ENCODE results near the gene CHID1.

Gene CHID1

DNA sequence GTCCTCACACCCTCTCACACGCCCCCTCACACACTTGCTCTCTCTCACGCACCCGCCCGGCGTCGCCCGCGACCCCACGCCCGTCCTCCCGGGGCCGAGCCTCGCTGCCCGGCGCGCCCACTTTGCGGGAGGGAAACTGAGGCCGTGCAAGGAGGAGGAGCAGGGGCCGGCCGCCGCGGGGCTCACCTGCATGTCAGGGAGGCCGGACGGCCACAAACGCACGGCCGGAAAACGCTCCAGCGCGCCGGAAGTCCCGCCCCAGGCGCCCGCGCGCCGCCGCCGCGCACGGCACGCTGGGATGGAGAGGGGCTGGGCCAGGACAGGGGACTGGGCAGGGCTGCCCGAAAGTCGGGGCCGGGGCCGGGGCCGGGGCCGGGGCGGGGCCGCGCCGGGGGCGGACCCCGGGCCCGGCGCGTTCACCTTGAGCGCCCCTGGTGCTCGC is at the start of gene CHID1:
TSS of gene CHID1 (minus strand) at position 222 of the 442 bp plus-strand sequence. CDS start 5,994 bp downstream, outside the sequence.
- DNase-seq (ENCODE audit: low read depth), result peak; percentile 74

DNA sequence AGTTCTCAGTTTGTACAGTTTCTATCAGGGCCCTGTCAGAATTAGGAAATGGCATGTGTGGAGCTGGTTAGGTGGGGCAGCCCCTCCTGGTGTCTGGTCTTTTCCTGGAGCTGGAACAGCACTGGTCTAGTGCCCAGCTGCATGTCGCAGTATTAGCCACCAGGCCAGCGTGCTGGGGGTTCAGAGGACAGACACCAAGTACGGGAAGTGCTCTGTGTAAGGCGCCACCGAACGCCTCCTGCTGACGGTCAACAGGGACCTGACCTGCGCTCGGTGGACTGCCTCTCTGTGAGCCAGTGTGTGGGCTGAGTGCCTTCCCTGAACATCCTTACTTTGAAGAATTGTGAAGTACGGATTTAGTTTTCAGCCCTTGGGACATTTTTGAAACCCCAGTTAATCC is 49.0 kb upstream of the CHID1 start:
- DNase-seq (ENCODE audit: low read depth), result no peak

DNA sequence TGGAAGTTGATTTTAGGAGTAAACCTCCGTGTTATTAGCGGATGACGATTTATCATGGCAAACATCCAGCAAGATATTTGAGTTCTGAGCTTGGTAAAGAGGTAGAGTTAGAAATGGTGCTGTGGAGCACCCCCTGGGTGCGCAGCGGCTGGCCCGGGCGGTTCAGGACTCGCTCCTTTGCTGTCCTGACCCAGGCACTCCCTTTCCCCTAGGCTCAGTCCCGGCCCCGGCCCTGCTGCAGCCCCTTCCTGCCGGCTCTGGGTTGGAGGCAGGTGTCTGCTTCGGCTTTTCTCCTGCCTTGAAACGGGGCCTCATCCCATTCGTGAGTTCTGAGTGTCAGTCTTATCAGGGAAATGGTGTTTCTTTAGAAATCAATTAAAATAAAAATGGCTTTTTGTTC is 48.4 kb upstream of the CHID1 start:
- no peak for DNase-seq (ENCODE audit: low read depth)

DNA sequence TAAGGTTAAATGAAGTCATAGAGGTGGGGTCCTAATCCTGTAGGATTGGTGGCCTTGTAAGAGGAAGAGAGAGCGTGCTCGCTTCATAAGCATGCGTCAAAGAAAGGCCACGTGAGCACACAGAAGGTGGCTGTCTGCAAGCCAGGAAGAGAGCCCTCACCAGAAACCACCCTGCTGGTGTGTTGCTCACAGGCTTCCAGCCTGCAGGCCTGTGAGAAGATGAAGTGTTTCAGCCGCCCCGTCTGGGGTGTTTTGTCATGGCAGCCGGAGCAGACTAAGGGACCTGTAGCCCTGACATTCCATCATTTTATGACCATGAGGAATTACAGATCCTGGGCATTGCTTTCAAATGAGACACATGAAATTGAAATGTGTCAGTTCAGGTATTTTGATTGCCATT is 47.5 kb upstream of the CHID1 start:
- no peak for DNase-seq (ENCODE audit: low read depth)

DNA sequence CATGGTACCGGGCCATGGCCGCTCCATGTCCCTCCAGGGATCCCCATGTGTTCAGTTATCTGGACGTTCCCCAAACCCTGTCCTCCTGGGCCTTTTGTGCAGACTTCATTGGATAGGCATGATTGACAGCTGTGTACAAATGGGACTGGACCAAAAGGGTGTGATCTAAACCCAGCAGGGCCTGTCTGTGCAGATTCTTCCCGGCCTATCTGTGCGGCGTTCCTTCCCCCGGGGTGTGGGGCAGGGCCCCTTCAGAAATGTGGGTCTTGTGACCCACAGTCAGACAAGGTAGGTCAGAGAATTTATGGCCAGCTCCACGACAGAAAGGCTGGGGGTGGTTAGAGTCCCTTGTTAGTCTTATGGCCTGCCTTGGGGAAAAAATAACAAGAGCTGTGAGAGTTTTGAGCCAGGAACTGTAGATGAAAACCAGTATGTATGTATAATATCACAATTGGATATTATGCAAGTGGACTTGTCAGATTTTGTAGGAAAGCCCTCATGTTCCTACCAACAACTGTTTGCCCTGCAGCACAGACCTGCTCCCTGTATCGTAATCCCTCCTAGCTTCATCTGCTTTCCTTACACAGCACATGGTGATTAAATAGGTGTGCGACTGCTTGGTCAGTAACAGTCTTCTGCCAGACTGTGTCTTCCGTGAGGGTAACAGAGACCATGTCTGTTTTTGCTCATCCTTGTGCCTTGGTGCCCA is 46.8 kb upstream of the CHID1 start:
- DNase-seq (ENCODE audit: low read depth), result no peak

DNA sequence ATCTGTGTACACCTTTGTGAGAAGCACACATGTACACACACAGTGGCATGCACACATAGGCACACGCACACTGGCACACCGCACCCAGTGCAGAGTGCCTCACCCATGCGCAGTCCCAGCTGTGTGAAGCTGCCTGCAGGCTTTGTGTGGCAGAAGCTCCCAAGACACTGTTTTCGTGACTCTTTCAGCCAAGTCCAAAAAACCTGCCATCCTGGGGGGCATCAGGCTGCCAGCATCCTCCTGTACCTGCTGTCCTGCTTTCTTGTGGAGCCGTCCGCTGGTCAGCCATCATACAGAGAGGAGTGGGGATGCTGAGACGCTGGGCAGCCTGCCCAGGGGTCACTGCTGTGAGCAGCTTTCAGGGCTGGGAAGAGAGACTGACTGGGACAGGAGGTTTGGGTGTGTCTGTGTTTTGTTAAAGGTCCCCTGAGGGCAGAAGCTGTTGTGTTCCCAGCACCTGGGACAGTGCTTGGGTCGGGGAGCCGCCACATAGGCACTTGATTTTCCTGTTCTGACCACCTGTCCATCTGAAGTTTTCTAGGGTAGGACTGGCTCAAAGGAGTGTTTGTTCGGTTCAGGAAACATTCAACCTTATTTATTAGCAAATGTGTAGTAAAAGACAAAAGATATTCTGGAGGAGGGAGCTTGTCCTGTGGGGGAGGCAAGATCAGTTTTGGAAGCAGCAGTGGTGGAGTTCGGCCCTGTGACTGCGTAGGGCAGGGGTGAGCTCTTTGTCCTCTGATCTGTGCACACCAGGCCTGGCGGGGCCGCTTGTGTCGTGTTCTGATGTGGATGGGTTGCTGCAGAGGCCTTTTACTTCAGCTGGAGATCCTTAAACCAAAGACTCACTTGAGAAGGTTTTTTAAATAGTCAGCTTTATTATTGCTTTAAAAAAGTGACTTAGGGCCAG is 44.8 kb upstream of the CHID1 start:
- DNase-seq (ENCODE audit: low read depth), result no peak

DNA sequence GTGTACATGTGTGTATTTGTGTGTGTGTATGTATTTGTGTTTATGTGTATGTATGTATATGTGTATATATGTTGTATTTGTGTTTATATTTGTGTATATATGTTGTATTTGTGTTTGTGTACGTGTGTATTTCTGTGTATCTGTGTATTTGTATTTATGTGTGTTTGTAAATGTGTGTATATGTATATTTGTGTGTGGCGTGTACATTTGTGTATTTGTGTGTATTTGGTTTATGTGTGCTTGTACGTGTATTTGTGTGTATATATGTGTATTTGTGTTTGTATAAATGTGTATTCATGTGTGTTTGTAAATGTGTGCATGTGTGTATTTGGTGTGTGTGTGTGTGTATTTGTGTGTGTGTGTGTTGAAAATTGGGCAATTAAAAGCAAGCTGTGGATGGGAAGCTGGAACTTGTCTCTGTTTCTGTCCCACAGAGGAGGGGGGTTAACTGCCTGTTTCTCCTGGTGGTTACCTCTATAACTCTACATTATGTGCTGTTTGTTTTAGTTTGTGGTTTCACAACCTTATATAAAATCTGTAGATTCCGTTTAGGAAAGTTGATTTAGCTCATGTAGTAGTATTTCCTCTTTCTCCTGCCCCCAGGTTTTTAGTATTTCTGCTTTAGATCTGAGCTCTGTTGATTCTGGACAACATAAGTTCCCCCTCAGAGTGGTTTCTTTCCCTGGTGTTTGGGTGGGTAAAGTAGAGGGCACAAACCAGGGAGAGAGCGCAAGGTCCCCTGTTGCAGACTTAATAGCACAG is 44.0 kb upstream of the CHID1 start:
- DNase-seq (ENCODE audit: low read depth), result no peak

DNA sequence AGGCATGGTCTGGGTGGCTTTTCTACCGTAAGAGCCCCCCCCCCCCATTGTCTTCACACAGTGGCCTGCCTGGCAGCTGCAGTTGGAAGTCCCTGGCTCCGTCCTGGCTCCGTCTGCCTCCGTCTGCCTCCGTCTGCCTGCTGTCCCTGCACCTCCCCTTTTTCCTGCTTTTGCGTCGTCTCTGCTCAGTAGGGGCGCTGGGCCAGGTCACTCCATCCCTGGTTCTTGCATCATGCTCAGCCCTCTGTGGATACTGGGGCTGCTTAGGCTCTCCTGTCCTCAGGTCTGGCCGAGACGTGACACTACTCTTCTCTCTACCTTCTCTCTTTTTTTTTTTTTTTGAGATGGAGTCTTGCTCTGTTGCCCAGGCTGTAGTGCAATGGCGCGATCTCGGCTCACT is 42.9 kb upstream of the CHID1 start:
- DNase-seq (ENCODE audit: low read depth), result no peak

DNA sequence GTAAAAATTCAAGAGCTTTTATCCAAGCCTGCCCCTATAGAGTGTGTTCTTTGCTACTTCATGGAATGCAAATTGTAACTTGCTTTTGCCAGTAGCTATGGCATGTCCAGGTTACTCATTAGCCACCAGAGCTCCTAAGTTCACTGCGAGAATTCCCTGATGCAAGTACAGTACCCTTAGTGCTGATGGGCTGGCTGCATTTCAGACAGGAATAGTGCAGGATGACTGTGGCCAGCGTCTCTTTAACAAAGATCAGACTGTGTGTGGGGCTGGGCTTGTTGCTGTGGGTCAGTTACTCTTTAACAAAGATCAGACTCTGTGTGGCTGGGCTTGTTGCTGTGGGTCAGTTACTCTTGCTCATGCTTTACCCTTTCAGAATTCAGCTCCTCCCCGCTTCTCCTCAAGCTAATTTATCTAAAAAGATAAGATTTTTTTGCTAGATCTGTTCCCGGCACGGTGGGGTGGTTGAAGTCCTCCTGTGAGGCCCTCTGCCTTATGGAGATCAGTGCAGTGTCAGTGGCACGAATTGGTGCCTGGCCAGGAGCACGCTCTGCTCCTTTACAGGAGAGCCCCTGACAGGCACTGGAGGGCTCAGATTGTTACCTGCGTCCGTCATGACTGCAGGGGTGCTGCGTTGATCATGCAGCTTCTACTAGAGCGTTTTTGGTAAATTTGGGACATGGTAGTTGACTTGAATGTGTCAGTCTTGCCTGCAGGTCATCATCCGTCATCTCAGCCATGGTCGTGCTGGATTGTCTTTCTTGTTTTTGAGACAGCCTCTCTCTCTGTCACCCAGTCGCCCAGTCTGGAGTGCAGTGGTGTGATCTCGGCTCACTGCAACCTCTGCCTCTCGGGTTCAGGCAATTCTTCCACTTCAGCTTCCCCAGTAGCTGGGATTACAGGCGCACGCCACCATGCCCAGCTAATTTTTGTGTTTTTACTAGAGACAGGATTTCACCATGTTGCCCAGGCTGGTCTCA is 42.1 kb upstream of the CHID1 start:
- no peak for DNase-seq (ENCODE audit: low read depth)

DNA sequence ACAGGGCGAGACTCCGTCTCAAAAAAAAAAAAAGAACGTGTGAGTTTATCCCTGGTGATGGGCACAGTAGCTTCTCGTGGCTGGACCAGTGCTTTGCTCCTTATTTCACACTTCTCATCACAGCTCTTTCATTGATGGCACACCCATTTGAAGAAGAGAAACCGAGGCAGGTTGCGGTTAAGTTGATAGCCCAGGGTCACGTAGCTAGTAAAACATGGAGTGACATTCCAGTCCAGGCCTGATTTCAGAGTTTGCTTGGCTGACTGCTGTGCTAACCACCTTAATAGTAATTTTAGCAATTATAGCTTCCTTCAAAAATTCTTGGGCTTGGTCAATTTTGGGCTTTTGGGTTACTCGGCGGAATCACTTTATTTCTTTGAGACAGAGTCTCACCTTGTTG is 40.9 kb upstream of the CHID1 start:
- DNase-seq (ENCODE audit: low read depth), result no peak

DNA sequence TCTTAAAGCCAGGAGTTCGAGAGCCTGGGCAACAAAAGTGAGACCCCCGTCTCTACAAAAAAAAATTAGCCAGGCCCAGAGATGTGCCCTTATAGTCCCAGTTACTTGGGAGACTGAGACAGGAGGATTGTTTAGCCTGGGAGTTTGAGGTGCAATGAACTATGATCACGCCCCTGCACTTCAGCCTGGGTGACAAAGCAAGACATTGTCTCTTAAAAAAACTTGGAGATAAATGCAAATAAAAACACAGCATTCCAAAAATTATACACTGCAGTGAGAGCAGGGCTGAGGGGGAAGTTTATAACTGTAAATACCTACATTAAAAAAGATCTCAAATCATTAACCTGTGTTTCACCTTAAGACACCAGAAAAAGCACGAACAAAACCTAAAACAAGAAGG is 37.1 kb upstream of the CHID1 start:
- no peak for DNase-seq (ENCODE audit: low read depth)

DNA sequence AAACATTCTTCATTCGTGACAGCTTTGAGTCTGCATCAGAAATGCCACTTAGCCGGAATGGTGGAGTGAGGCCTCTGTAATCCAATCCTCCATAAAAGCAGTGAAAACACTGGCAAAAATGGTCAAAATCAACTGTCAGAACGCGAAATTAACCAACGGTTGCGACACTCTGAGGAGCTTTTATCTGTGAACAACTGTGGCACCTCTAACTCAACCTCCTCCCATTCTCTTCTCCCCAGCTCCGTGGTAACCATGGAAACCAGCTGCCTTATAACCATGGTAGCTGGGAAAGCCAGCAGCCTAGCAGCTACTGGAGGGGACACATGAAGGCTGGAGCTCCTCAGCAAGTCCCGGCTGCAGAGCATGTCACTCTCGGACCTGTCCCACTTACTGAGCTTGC is 35.4 kb upstream of the CHID1 start:
- DNase-seq (ENCODE audit: low read depth), result no peak

DNA sequence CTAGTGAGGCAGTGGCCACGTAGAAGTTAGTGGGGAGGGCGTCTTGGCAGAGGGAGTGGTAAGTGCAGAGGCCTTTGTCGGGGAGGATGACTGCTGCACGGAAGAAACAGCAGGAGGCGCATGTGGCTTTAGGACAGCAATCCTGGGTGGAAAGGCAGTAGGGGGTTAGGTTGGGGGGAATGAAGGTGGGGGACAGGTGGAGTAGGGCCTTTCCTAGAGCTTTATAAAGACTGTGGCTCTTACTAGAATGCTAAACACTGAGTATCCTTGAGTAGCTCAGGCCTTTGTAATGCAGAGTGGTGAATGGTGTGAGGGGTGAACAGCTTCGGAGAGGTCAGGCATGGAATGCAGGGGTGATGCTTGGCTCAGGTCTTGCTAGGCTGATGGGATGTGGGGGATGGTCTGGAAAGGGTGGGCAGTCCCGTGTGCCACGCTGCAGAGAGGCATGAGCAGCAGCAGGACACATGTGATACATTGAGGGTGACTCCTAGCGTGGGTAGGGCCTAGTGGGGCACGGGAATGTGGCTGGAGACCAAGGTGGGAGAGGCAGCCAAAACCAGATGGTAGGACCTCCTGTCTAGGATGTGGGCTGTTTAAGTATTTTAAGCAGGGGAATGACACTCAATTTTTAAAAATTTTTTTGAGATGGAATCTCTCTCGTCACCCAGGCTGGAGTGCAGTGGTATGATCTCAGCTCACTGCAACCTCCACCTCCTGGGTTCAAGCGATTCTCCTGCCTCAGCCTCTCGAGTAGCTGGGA is 34.3 kb upstream of the CHID1 start:
- DNase-seq (ENCODE audit: low read depth), result no peak

DNA sequence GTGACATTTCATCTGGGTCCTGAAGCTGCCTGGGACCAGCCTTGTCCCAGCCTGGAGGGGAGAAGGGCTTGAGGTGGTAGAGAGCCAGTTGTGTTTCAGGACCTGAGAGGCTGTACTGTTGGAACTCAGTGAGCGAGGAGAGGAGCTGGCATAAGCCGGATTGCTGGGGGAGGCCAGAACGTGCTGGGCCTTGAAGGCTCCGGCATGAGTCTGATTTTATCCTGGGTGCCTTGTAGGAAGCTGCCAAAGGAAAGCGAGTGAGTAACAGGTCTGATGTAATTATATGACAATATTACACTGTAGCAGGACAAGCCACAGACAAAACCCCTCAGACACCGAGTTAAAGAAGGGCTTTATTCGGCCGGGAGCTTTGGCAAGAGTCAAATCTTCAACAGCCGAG is 32.2 kb upstream of the CHID1 start:
- DNase-seq (ENCODE audit: low read depth), result no peak

DNA sequence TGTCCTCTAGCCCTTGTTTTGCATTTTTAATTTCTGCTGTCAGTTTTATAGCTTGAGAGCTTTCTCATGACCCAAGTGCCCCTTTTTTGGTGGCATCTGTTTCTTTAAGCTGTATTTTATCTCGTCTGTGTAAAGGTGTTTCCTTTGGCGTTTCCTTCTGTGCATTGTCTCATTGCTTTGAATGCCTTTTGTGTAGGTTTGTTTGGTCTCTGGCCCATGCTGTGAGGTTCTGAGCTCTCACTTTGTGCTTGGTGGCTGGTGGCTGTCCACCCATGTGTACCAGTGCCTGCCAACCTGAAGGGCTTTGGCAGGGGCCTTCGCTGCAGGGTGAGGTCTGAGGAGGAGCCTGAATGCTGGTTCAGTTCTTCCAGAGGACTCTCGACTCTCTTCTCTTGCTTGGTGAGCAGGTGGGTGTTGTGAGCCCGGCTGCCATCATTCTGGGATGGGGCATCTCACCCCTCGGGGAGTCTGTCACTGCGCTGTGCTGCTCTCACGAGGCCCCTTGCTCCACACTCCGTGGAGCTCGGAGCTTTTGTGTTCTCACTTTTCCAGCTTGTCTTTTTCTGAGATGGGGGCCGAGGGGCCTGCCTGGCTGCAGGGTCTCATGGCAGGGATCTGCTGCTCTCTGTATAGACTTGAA is 30.0 kb upstream of the CHID1 start:
- DNase-seq (ENCODE audit: low read depth), result no peak

DNA sequence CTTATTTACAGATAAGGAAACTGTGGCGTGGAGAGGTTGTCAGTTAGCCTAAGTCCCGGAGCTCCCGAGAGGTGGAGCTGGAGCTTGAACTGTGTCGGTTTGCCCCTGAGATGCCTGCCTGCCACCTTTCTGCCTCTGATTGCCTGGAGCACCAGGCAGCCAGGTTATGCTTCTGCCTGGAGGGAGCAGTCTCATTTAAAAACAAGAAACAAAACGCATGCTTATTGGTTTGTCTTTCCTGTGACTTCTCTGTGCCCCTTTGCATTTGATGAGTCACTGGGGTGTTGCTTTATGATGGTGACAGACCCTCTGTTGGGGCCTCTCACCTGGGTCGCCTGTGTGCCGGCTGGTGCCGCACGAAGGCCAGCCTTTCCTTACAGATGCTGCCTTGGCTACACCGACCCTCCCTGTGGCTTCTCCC is 27.2 kb upstream of the CHID1 start:
- no peak for DNase-seq (ENCODE audit: low read depth)

DNA sequence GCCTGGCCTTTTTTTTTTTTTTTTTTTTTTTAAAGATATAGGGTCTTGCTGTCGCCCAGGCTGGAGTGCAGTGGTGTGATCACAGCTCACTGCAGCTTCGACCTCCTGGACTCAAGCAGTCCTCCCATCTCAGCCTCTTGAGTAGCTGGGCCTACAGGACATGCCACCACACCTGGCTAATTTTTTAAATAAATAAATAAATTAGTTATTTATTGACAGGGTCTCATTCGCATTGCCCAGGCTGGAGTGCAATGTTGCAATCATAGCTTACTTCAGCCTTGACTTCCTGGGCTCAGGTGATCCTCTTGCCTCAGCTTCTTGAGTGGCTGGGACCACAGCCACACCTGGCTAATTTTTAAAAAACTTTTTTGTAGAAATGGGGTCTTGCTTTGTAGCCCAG is 25.6 kb upstream of the CHID1 start:
- no peak for DNase-seq (ENCODE audit: low read depth)

DNA sequence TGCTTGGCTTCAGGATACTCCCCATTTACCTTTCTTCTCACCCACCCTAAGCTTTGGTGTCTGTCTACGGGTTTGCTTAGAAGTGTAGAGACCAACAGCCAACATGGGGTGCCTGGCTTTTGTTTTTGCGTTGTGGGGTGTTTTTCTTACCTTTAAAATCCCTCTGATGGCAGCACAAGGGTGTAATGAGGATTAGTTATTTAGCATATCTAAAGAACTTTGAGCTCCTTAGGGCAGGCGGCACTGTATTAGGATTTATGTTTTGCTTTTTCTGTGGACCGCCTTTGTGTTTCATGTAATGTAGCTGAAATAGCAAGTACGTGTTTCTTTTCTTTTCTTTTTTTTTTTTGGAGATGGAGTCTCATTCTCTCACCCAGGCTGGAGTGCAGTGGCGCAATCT is 23.9 kb upstream of the CHID1 start:
- no peak for DNase-seq (ENCODE audit: low read depth)

DNA sequence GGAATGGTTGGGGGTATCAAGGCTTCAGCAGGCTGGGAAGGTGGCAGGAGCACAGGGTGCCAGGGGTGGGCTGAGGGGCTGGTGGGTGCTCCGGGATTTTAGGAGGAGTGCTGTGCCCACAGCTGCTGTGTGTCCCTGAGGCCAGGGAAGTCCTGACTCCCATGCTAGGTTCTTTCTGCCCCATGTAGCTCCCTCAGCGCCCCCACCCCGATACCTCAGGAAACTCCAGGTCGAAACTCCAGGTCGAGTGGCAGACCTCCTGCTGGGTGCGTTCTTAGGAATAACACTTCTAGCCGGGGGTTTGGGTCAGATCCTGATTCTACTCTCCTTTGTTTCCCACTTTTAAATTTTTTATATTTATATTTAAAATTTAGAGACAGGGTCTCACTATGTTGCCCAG is 23.3 kb upstream of the CHID1 start:
- DNase-seq (ENCODE audit: low read depth), result no peak

Data from activated gamma-delta T cell treated with anti-CD3 and anti-CD28 coated beads, Interleukin-2, amount 50 U/mL, for 16 hours (primary cell).